WI38 (cell line): Measurements from ENCODE around the gene ZNF410.
A peak's percentile ranks its signal among the peaks of the same experiment; 100 is the strongest.

Experiments used
- H3K4me3 ChIP-seq: 2 replicates; pipeline ENCODE4 v1.5.1; 2011; ENCODE audit warnings: low read depth, mild to moderate bottlenecking, control low read depth, low read length
- CTCF ChIP-seq: IDR thresholded peaks from 2 replicates; pipeline ENCODE4 v1.5.1; 2012; ENCODE audit warnings: low read depth, mild to moderate bottlenecking, control low read depth, low read length

Gene ZNF410

GRCh38 chr14:73870525-73871235 lies 16.0 kb upstream of the ZNF410 start:
- no peak overlapping the region for H3K4me3 ChIP-seq
- TF ChIP-seq CTCF, result no peak

GRCh38 chr14:73873660-73874059 lies 13.0 kb upstream of the ZNF410 start:
- H3K4me3 ChIP-seq, result no peak overlapping the region
- no peak for TF ChIP-seq CTCF

- no peak for TF ChIP-seq CTCF
Observed at GRCh38 chr14:73877790-73878189, 8.9 kb upstream of the ZNF410 start.

GRCh38 chr14:73878436-73878835 lies 8.2 kb upstream of the ZNF410 start:
- TF ChIP-seq CTCF, result no peak
- H3K4me3 ChIP-seq, result no peak overlapping the region

More at GRCh38 chr14:73877790-73878189, 8.9 kb upstream of the ZNF410 start:
- H3K4me3 ChIP-seq, result no peak overlapping the region

GRCh38 chr14:73879027-73879426 lies 7.6 kb upstream of the ZNF410 start:
- no peak overlapping the region for H3K4me3 ChIP-seq

GRCh38 chr14:73884438-73885190 lies 2.0 kb upstream of the ZNF410 start:
- no peak overlapping the region for H3K4me3 ChIP-seq
- no peak for TF ChIP-seq CTCF

More at GRCh38 chr14:73879027-73879426, 7.6 kb upstream of the ZNF410 start:
- TF ChIP-seq CTCF, result no peak

- H3K4me3 ChIP-seq, result peak overlapping the region; percentile 89
- TF ChIP-seq CTCF, result no peak
Observed at GRCh38 chr14:73887318-73887616, 608 bp downstream of the ZNF410 start.
